HEK293 (cell line): ENCODE data around the gene NR3C2.

Source experiments
- CTCF ChIA-PET: fragments of 350-600 bp; formaldehyde crosslinking; extraction: SDS; loops from one replicate; lab custom pipeline; 2021; ENCODE audit warnings: antibody characterized with exemption; lab: Yijun Ruan, JAX
- POLR2A ChIA-PET: fragments of 300-600 bp; formaldehyde crosslinking; extraction: SDS; loops from one replicate; lab custom pipeline; 2020; ENCODE audit warnings: antibody characterized with exemption, inconsistent platforms; lab: Yijun Ruan, JAX
- H3K27ac ChIP-seq: fragments of 200-500 bp; sonication (Bioruptor generic); 2 replicates; pipeline ENCODE4 v1.5.1; 2014; ENCODE audit warnings: low read depth, low read length, control low read depth, inconsistent platforms; ENCODE audit errors: extremely low read depth
- H3K36me3 ChIP-seq, 2 experiments: fragments of 200-500 bp in 1 of 2; sonication (Bioruptor generic) in 1 of 2; 1 replicate in 1 of 2; 2 replicates in 1 of 2; pipeline ENCODE4 v1.5.1; 2014 to 2017; ENCODE audit warnings: inconsistent platforms in 2 of 2, low read length in 2 of 2; ENCODE audit not compliant: control insufficient read depth in 2 of 2, insufficient read depth in 1 of 2
- H3K4me1 ChIP-seq: fragments of 200-500 bp; sonication (Bioruptor generic); 2 replicates; pipeline ENCODE4 v1.5.1; 2014; ENCODE audit warnings: mild to moderate bottlenecking, low read length, inconsistent platforms; ENCODE audit not compliant: control insufficient read depth, insufficient read depth
- H3K4me3 ChIP-seq: 2 replicates; pipeline ENCODE4 v1.5.1; 2011; ENCODE audit warnings: low read depth, mild to moderate bottlenecking, control low read depth, low read length, moderate library complexity
- H3K9me3 ChIP-seq: fragments of 200-500 bp; sonication (Bioruptor generic); 2 replicates; pipeline ENCODE4 v1.5.1; 2014; ENCODE audit warnings: low read depth, low read length, inconsistent platforms; ENCODE audit not compliant: control insufficient read depth, insufficient read depth
- BCL11A ChIP-seq: fragments of 450-650 bp; formaldehyde crosslinking; IDR thresholded peaks from 2 replicates; pipeline ENCODE4 v1.5.1; 2016; ENCODE audit warnings: low read depth, missing biosample characterization, missing genetic modification characterization
- YY1 ChIP-seq: fragments of 450-650 bp; formaldehyde crosslinking; IDR thresholded peaks from 2 replicates; pipeline ENCODE4 v1.5.1; 2018; ENCODE audit warnings: missing biosample characterization, missing genetic modification characterization
- ZFP37 ChIP-seq: fragments of 450-650 bp; formaldehyde crosslinking; IDR thresholded peaks from 2 replicates; pipeline ENCODE4 v1.5.1; 2016; ENCODE audit warnings: missing biosample characterization, missing genetic modification characterization
- ZNF16 ChIP-seq: fragments of 450-650 bp; formaldehyde crosslinking; IDR thresholded peaks from 2 replicates; pipeline ENCODE4 v1.5.1; 2016; ENCODE audit warnings: low read depth, missing biosample characterization, missing genetic modification characterization
- ZNF175 ChIP-seq: fragments of 450-650 bp; formaldehyde crosslinking; IDR thresholded peaks from 2 replicates; pipeline ENCODE4 v1.5.1; 2016; ENCODE audit warnings: missing biosample characterization, missing genetic modification characterization
- ZNF184 ChIP-seq: fragments of 450-650 bp; IDR thresholded peaks from 2 replicates; pipeline ENCODE4 v1.5.1; 2018; ENCODE audit warnings: missing biosample characterization, mild to moderate bottlenecking, missing genetic modification characterization
- ZNF19 ChIP-seq: fragments of 450-650 bp; formaldehyde crosslinking; IDR thresholded peaks from 2 replicates; pipeline ENCODE4; 2016; ENCODE audit warnings: missing biosample characterization, missing genetic modification characterization, low read depth
- ZNF211 ChIP-seq: fragments of 450-650 bp; formaldehyde crosslinking; IDR thresholded peaks from 2 replicates; pipeline ENCODE4 v1.5.1; 2016; ENCODE audit warnings: low read depth, missing biosample characterization, missing genetic modification characterization
- ZNF266 ChIP-seq: fragments of 450-650 bp; formaldehyde crosslinking; IDR thresholded peaks from 2 replicates; pipeline ENCODE4 v1.5.1; 2016; ENCODE audit warnings: missing biosample characterization, missing genetic modification characterization, low read depth
- ZNF391 ChIP-seq: fragments of 450-650 bp; formaldehyde crosslinking; IDR thresholded peaks from 2 replicates; pipeline ENCODE4 v1.5.1; 2016; ENCODE audit warnings: low read depth, missing biosample characterization, missing genetic modification characterization, borderline replicate concordance
- ZNF610 ChIP-seq: fragments of 450-650 bp; formaldehyde crosslinking; IDR thresholded peaks from 2 replicates; pipeline ENCODE4 v1.5.1; 2016; ENCODE audit warnings: missing biosample characterization, missing genetic modification characterization, borderline replicate concordance
- ZNF776 ChIP-seq: fragments of 450-650 bp; formaldehyde crosslinking; IDR thresholded peaks from 2 replicates; pipeline ENCODE4 v1.5.0; 2017; ENCODE audit warnings: missing biosample characterization, missing genetic modification characterization, borderline replicate concordance
- ZNF791 ChIP-seq: fragments of 450-650 bp; formaldehyde crosslinking; IDR thresholded peaks from 2 replicates; pipeline ENCODE4 v1.5.1; 2016; ENCODE audit warnings: missing biosample characterization, missing genetic modification characterization
- ZNF792 ChIP-seq: fragments of 450-650 bp; formaldehyde crosslinking; IDR thresholded peaks from 2 replicates; pipeline ENCODE4 v1.5.1; 2016; ENCODE audit warnings: missing biosample characterization, missing genetic modification characterization
- TF ChIP-seq, protein P1 (sequence below): fragments of 450-650 bp; formaldehyde crosslinking; IDR thresholded peaks from 2 replicates; pipeline ENCODE4 v1.5.0; 2017; ENCODE audit warnings: missing biosample characterization, missing genetic modification characterization, borderline replicate concordance
- TF ChIP-seq, protein P2 (sequence below): fragments of 450-650 bp; formaldehyde crosslinking; IDR thresholded peaks from 2 replicates; pipeline ENCODE4 v1.5.1; 2016; ENCODE audit warnings: missing biosample characterization, missing genetic modification characterization
- TF ChIP-seq, protein P3 (sequence below): fragments of 450-650 bp; formaldehyde crosslinking; IDR thresholded peaks from 2 replicates; pipeline ENCODE4 v1.5.1; 2016; ENCODE audit warnings: missing biosample characterization, missing genetic modification characterization
- TF ChIP-seq, protein P4 (sequence below): fragments of 450-650 bp; formaldehyde crosslinking; IDR thresholded peaks from 2 replicates; pipeline ENCODE4 v1.5.1; 2016; ENCODE audit warnings: missing biosample characterization, missing genetic modification characterization, borderline replicate concordance
- TF ChIP-seq, protein P5 (sequence below): fragments of 450-650 bp; formaldehyde crosslinking; IDR thresholded peaks from 2 replicates; pipeline ENCODE4 v1.5.1; 2016; ENCODE audit warnings: missing biosample characterization, missing genetic modification characterization
- TF ChIP-seq, protein P6 (sequence below): fragments of 450-650 bp; formaldehyde crosslinking; IDR thresholded peaks from 2 replicates; pipeline ENCODE4 v1.5.1; 2016; ENCODE audit warnings: missing biosample characterization, missing genetic modification characterization
- TF ChIP-seq, protein P7 (sequence below): fragments of 450-650 bp; formaldehyde crosslinking; IDR thresholded peaks from 2 replicates; pipeline ENCODE4 v1.5.1; 2016; ENCODE audit warnings: missing biosample characterization, missing genetic modification characterization

The NR3C2 gene

DNA sequence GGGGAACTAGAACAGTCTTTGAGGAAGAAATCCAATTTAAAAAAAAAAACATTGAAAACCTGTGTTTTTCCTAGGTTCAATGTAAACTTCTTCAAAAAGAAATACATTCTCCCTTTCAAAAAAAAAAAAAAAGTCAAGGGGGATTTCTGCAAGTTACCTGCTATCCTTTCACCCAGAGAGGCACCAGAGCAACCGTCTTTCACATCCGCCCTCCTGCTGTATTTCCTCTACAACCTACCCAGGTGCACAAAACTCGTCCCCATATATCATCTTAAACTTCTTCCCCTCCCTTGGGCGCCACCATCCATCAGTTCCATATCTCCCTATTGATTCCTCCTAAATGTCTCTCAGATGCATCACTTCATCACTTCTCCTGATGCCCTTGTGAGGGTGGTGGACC lies 74.5 kb downstream of the NR3C2 start (continued):
- TF ChIP-seq, protein P1, sequence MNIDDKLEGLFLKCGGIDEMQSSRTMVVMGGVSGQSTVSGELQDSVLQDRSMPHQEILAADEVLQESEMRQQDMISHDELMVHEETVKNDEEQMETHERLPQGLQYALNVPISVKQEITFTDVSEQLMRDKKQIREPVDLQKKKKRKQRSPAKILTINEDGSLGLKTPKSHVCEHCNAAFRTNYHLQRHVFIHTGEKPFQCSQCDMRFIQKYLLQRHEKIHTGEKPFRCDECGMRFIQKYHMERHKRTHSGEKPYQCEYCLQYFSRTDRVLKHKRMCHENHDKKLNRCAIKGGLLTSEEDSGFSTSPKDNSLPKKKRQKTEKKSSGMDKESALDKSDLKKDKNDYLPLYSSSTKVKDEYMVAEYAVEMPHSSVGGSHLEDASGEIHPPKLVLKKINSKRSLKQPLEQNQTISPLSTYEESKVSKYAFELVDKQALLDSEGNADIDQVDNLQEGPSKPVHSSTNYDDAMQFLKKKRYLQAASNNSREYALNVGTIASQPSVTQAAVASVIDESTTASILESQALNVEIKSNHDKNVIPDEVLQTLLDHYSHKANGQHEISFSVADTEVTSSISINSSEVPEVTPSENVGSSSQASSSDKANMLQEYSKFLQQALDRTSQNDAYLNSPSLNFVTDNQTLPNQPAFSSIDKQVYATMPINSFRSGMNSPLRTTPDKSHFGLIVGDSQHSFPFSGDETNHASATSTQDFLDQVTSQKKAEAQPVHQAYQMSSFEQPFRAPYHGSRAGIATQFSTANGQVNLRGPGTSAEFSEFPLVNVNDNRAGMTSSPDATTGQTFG (tag by site-specific recombination), result no peak
- no peak for TF ChIP-seq ZNF610 (tag by site-specific recombination)
- TF ChIP-seq, protein P2, sequence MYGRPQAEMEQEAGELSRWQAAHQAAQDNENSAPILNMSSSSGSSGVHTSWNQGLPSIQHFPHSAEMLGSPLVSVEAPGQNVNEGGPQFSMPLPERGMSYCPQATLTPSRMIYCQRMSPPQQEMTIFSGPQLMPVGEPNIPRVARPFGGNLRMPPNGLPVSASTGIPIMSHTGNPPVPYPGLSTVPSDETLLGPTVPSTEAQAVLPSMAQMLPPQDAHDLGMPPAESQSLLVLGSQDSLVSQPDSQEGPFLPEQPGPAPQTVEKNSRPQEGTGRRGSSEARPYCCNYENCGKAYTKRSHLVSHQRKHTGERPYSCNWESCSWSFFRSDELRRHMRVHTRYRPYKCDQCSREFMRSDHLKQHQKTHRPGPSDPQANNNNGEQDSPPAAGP (tag by site-specific recombination), result no peak
- TF ChIP-seq, protein P3, sequence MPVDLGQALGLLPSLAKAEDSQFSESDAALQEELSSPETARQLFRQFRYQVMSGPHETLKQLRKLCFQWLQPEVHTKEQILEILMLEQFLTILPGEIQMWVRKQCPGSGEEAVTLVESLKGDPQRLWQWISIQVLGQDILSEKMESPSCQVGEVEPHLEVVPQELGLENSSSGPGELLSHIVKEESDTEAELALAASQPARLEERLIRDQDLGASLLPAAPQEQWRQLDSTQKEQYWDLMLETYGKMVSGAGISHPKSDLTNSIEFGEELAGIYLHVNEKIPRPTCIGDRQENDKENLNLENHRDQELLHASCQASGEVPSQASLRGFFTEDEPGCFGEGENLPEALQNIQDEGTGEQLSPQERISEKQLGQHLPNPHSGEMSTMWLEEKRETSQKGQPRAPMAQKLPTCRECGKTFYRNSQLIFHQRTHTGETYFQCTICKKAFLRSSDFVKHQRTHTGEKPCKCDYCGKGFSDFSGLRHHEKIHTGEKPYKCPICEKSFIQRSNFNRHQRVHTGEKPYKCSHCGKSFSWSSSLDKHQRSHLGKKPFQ (tag by site-specific recombination), result no peak

DNA sequence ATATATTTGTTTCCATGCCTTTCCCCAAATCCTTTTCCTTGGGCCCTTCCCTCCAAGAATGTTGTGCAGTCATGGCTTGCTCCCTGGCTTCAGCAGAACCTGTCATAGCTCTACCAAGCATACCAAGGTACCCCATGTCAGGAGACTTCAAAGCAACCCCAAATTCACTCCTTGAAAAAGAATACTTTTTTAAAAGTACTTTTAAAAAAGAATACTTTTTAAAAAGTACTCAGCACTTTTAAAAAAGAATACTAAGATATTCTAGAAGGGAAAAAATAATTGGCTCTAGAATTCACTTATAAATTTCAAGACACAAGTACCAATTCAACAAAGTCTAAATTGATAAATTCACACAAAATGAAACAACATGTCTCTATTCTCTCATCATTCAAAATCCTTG lies 76.0 kb downstream of the NR3C2 start:
- CTCF ChIA-PET, result no interaction called here
- POLR2A ChIA-PET, result no interaction called here

More for the DNA sequence above, 76.0 kb downstream of the NR3C2 start:
- TF ChIP-seq YY1 (no peak), BCL11A (tag by site-specific recombination) (no peak), ZNF391 (tag by site-specific recombination) (no peak), ZNF16 (tag by site-specific recombination) (no peak), ZNF175 (tag by site-specific recombination) (no peak), ZFP37 (tag by site-specific recombination) (no peak), ZNF266 (tag by site-specific recombination) (no peak), ZNF184 (tag by site-specific recombination) (no peak), ZNF791 (tag by site-specific recombination) (no peak), ZNF792 (tag by site-specific recombination) (no peak), ZNF19 (tag by site-specific recombination) (no peak), ZNF211 (no peak), ZNF776 (no peak)
- TF ChIP-seq, protein P4, sequence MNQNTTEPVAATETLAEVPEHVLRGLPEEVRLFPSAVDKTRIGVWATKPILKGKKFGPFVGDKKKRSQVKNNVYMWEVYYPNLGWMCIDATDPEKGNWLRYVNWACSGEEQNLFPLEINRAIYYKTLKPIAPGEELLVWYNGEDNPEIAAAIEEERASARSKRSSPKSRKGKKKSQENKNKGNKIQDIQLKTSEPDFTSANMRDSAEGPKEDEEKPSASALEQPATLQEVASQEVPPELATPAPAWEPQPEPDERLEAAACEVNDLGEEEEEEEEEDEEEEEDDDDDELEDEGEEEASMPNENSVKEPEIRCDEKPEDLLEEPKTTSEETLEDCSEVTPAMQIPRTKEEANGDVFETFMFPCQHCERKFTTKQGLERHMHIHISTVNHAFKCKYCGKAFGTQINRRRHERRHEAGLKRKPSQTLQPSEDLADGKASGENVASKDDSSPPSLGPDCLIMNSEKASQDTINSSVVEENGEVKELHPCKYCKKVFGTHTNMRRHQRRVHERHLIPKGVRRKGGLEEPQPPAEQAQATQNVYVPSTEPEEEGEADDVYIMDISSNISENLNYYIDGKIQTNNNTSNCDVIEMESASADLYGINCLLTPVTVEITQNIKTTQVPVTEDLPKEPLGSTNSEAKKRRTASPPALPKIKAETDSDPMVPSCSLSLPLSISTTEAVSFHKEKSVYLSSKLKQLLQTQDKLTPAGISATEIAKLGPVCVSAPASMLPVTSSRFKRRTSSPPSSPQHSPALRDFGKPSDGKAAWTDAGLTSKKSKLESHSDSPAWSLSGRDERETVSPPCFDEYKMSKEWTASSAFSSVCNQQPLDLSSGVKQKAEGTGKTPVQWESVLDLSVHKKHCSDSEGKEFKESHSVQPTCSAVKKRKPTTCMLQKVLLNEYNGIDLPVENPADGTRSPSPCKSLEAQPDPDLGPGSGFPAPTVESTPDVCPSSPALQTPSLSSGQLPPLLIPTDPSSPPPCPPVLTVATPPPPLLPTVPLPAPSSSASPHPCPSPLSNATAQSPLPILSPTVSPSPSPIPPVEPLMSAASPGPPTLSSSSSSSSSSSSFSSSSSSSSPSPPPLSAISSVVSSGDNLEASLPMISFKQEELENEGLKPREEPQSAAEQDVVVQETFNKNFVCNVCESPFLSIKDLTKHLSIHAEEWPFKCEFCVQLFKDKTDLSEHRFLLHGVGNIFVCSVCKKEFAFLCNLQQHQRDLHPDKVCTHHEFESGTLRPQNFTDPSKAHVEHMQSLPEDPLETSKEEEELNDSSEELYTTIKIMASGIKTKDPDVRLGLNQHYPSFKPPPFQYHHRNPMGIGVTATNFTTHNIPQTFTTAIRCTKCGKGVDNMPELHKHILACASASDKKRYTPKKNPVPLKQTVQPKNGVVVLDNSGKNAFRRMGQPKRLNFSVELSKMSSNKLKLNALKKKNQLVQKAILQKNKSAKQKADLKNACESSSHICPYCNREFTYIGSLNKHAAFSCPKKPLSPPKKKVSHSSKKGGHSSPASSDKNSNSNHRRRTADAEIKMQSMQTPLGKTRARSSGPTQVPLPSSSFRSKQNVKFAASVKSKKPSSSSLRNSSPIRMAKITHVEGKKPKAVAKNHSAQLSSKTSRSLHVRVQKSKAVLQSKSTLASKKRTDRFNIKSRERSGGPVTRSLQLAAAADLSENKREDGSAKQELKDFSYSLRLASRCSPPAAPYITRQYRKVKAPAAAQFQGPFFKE (tag by site-specific recombination), result no peak
- TF ChIP-seq, protein P5, sequence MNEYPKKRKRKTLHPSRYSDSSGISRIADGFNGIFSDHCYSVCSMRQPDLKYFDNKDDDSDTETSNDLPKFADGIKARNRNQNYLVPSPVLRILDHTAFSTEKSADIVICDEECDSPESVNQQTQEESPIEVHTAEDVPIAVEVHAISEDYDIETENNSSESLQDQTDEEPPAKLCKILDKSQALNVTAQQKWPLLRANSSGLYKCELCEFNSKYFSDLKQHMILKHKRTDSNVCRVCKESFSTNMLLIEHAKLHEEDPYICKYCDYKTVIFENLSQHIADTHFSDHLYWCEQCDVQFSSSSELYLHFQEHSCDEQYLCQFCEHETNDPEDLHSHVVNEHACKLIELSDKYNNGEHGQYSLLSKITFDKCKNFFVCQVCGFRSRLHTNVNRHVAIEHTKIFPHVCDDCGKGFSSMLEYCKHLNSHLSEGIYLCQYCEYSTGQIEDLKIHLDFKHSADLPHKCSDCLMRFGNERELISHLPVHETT (tag by site-specific recombination), result no peak
- TF ChIP-seq, protein P6, sequence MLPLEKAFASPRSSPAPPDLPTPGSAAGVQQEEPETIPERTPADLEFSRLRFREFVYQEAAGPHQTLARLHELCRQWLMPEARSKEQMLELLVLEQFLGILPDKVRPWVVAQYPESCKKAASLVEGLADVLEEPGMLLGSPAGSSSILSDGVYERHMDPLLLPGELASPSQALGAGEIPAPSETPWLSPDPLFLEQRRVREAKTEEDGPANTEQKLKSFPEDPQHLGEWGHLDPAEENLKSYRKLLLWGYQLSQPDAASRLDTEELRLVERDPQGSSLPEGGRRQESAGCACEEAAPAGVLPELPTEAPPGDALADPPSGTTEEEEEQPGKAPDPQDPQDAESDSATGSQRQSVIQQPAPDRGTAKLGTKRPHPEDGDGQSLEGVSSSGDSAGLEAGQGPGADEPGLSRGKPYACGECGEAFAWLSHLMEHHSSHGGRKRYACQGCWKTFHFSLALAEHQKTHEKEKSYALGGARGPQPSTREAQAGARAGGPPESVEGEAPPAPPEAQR (tag by site-specific recombination), result no peak
- TF ChIP-seq, protein P7, sequence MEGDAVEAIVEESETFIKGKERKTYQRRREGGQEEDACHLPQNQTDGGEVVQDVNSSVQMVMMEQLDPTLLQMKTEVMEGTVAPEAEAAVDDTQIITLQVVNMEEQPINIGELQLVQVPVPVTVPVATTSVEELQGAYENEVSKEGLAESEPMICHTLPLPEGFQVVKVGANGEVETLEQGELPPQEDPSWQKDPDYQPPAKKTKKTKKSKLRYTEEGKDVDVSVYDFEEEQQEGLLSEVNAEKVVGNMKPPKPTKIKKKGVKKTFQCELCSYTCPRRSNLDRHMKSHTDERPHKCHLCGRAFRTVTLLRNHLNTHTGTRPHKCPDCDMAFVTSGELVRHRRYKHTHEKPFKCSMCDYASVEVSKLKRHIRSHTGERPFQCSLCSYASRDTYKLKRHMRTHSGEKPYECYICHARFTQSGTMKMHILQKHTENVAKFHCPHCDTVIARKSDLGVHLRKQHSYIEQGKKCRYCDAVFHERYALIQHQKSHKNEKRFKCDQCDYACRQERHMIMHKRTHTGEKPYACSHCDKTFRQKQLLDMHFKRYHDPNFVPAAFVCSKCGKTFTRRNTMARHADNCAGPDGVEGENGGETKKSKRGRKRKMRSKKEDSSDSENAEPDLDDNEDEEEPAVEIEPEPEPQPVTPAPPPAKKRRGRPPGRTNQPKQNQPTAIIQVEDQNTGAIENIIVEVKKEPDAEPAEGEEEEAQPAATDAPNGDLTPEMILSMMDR (tag by site-specific recombination), result no peak
- TF ChIP-seq, all 188 proteins: peak for 0
- no peak overlapping the region for H3K4me3 ChIP-seq
- H3K9me3 ChIP-seq, result no peaks in the 10 kb centered on the region
- no peaks in the 10 kb centered on the region for H3K4me1 ChIP-seq
- no peaks in the 10 kb centered on the region for H3K36me3 ChIP-seq
- H3K27ac ChIP-seq, result no peak overlapping the region
